ENCODE data around the gene MARCHF4.

DNA sequence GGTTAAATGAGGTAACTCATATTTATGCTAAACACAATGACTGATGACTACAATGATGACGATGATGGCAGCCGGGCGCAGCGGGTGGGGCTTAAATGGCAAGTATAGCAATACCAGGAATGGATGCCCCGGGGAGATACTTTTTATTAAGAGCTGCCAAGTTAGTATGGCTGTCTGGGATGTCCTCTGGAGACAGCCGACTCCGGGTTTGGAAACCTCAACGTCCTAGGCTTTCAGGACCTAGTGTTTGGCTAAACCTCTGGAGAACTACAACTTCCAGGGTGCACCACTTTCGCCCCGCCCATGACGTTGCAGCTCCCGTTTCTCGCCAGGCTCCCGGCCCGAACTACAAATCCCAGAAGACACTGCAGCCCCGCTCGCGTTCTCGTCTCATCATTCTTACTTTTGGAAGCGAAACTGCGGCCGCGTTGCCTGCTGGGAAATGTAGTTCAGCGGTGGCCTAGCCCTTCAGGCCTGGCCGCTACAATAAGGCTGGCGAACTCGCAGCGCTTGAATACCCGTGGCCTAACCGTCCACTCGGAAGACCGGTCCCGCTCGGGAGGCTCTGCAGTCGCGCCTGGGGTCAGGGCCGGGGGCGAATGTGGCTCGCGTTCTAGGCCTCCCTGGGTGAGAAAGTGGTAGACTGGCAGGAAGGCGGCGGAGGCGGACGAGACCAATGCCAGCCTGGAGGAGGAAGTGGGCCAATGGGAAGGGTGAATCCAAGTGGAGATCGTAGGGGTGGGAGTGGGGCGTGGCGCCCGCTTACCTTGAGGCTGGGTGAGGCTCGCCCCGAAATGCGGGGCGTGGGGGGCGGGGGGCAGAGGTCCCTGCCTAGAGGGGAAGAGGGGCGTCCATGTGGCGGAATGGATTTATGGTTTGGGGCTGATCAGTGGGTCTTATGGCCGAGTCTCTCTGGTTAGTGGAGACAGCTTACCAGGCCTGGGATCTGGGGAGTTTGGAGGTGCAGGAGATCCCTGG lies 40.0 kb upstream of the MARCHF4 start, which contains the start of gene SMARCAL1:
- TF ChIP-seq, protein P1, sequence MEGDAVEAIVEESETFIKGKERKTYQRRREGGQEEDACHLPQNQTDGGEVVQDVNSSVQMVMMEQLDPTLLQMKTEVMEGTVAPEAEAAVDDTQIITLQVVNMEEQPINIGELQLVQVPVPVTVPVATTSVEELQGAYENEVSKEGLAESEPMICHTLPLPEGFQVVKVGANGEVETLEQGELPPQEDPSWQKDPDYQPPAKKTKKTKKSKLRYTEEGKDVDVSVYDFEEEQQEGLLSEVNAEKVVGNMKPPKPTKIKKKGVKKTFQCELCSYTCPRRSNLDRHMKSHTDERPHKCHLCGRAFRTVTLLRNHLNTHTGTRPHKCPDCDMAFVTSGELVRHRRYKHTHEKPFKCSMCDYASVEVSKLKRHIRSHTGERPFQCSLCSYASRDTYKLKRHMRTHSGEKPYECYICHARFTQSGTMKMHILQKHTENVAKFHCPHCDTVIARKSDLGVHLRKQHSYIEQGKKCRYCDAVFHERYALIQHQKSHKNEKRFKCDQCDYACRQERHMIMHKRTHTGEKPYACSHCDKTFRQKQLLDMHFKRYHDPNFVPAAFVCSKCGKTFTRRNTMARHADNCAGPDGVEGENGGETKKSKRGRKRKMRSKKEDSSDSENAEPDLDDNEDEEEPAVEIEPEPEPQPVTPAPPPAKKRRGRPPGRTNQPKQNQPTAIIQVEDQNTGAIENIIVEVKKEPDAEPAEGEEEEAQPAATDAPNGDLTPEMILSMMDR (conservative IDR thresholded peaks at IDR 0.05; ENCODE audit: low read depth, low read length): no peak
- TF ChIP-seq EZH2 (IDR thresholded peaks at IDR 0.05; ENCODE audit: borderline replicate concordance, low read depth, low read length, poor library complexity, severe bottlenecking): no peak
